ENCODE results near the gene CFD. TPM values are rescaled to one million over a fixed set of nuclear protein-coding genes. Genes with fewer than 3 reads are reported as not detected.

The CFD gene
- total and polyA plus RNA-seq, 8 donors, result 2.5 to 48.8 (median 15.0) TPM

GRCh38 chr19:861756-862580 is 2.5 kb downstream of the CFD start:
- intact Hi-C loops (cut with DNase I), result loop anchor here in 1 of 3 donors (5.0 to 10.0 kb wide), 2 partner anchors 90 to 123 kb away; partner anchors contain the start of gene WDR18
- Histone ChIP-seq H3K27me3 (no peaks in the 10 kb centered on the region), H3K9me3 (no peaks in the 10 kb centered on the region), H3K27ac (no peak overlapping the region), H3K4me3 (no peak overlapping the region), H3K36me3 (no peaks in the 10 kb centered on the region), H3K4me1 (peaks cover 0 to 3% (median 0%) of the 10 kb centered on the region in 3 donors)
- peak in 4 of 6 donors; percentile 49 to 86 (median 65) for DNase-seq
- 15 to 20% methylated on average over 53 to 60 of the region's 60 CpGs for WGBS, 2 donors
- peak in 3 of 4 donors; percentile 39 to 48 (median 47) for ATAC-seq
- no peak for FAIRE-seq
- TF ChIP-seq, protein P1, sequence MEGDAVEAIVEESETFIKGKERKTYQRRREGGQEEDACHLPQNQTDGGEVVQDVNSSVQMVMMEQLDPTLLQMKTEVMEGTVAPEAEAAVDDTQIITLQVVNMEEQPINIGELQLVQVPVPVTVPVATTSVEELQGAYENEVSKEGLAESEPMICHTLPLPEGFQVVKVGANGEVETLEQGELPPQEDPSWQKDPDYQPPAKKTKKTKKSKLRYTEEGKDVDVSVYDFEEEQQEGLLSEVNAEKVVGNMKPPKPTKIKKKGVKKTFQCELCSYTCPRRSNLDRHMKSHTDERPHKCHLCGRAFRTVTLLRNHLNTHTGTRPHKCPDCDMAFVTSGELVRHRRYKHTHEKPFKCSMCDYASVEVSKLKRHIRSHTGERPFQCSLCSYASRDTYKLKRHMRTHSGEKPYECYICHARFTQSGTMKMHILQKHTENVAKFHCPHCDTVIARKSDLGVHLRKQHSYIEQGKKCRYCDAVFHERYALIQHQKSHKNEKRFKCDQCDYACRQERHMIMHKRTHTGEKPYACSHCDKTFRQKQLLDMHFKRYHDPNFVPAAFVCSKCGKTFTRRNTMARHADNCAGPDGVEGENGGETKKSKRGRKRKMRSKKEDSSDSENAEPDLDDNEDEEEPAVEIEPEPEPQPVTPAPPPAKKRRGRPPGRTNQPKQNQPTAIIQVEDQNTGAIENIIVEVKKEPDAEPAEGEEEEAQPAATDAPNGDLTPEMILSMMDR (IDR thresholded peaks at IDR 0.05), result no peak

DNA sequence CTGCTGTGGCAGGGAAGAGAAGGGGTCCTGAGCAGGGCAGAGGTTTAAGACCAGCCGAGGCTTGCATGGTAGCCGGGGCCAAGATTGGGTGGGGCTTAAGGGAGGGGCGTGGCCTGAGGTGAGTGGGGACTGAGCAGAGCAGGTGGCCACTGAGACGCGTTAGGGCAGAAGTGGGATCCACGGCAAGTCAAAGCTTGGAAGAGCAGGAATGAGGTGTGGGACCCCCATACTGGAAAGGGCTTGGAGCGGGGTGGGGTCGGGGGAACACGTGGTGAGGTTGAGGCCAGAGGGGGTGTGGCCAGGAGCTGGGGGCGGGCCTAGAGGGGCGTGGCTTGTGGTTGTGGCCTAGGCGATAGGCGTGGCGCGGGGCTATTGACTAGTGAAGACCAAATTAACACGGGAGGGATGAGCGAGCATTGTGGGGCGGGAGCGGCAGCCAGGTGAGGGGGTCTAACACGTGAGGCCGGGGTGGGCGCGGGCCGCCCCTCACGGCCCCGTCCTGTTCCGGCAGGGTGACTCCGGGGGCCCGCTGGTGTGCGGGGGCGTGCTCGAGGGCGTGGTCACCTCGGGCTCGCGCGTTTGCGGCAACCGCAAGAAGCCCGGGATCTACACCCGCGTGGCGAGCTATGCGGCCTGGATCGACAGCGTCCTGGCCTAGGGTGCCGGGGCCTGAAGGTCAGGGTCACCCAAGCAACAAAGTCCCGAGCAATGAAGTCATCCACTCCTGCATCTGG is 3.3 kb downstream of the CFD start:
- TF ChIP-seq, protein P1 (IDR thresholded peaks at IDR 0.05), result no peak
- 14 to 19% methylated on average over 44 to 48 of the region's 48 CpGs for WGBS, 2 donors
- DNase-seq (peak in 5 of 6 donors; percentile 61 to 88 (median 73)), FAIRE-seq (no peak), ATAC-seq (peak; percentile 26 to 54 (median 42))
- peaks cover 0 to under 1% (median 0%) of the 10 kb centered on the region in 3 donors for H3K36me3 ChIP-seq
- no peak overlapping the region for H3K27ac ChIP-seq
- intact Hi-C loops (cut with DNase I), result loop anchor here in 1 of 3 donors (5.0 to 10.0 kb wide), 2 partner anchors 90 to 122 kb away; partner anchors contain the start of gene WDR18
- H3K4me1 ChIP-seq, result peaks cover 0 to 3% (median 0%) of the 10 kb centered on the region in 3 donors
- no peak overlapping the region for H3K4me3 ChIP-seq
- no peaks in the 10 kb centered on the region for H3K9me3 ChIP-seq
- no peaks in the 10 kb centered on the region for H3K27me3 ChIP-seq

DNA sequence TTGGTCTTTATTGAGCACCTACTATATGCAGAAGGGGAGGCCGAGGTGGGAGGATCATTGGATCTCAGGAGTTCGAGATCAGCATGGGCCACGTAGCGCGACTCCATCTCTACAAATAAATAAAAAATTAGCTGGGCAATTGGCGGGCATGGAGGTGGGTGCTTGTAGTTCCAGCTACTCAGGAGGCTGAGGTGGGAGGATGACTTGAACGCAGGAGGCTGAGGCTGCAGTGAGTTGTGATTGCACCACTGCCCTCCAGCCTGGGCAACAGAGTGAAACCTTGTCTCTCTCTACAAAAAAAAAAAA is 3.8 kb downstream of the CFD start:
- TF ChIP-seq, protein P1 (IDR thresholded peaks at IDR 0.05), result no peak
- FAIRE-seq, result no peak
- 67 to 77% methylated on average over 7 of the region's 7 CpGs for WGBS, 2 donors
- Histone ChIP-seq H3K36me3 (peaks cover 0 to 6% (median 1%) of the 10 kb centered on the region in 3 donors), H3K9me3 (no peaks in the 10 kb centered on the region), H3K4me3 (no peak overlapping the region), H3K27ac (no peak overlapping the region), H3K4me1 (peaks cover 0 to 3% (median 0%) of the 10 kb centered on the region in 3 donors), H3K27me3 (no peaks in the 10 kb centered on the region)
- intact Hi-C loops (cut with DNase I), result loop anchor here in 1 of 3 donors (5.0 to 10.0 kb wide), 2 partner anchors 91 to 122 kb away; partner anchors contain the start of gene WDR18
- ATAC-seq, result no peak
- no peak for DNase-seq

DNA sequence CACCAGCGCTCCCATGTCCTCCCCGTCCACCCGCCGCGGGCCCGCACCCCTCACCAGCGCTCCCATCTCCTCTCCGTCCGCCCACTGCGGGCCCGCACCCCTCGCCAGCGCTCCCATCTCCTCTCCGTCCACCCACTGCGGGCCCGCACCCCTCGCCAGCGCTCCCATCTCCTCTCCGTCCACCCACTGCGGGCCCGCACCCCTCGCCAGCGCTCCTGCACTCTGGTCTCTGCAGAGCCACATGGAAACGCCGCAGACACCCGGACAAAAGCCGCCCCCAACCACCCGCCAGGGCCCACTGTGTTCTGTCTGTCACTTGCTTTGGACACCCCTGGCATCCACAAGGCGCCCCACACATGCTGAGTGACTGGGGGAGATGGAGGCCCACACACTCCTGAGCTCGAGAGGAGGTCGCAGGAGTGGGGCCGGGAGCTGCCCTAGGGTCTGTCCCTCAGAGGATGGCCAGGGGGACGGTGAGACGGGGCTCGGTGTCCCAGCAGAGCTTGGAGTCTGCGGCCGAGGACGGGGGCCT is 7.4 kb downstream of the CFD start:
- peak in 1 of 6 donors; percentile 79 for DNase-seq
- ATAC-seq, result no peak
- Histone ChIP-seq H3K4me1 (peaks cover 0 to 3% (median 0%) of the 10 kb centered on the region in 3 donors), H3K27ac (no peak overlapping the region), H3K36me3 (peaks cover 0 to 14% (median 4%) of the 10 kb centered on the region in 3 donors), H3K9me3 (no peaks in the 10 kb centered on the region), H3K4me3 (no peak overlapping the region), H3K27me3 (no peaks in the 10 kb centered on the region)
- 89 to 93% methylated on average over 25 to 38 of the region's 38 CpGs for WGBS, 2 donors
- TF ChIP-seq, protein P1 (IDR thresholded peaks at IDR 0.05), result no peak
- intact Hi-C loops (cut with DNase I), result loop anchor here in 2 of 3 donors (5.0 to 10.0 kb wide), 3 partner anchors 40 to 118 kb away; partner anchors contain the start of genes KISS1R (in 1 of the 2) and WDR18 (in 1 of the 2)
- FAIRE-seq, result no peak

Data from pancreas (tissue), 10 donors.